ENCODE data around the gene MXD3.

DNA sequence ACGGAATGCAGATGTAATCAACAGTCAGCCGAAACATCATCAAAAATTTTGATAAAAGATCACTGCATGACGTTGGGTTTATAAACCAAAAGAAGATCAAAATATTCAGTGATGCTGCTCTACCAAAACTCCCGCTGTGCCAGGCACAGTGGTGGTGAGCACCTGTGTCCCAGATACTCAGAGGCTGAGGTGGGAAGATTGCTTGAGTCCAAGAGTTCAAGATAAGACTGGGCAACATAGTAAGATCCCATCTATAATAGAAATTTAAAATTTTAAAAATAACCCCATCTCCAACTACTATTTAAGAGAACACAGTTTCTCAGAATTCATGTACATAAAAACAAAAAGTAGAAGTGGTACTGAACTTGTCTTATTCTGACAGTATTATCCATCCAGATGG is 36.0 kb upstream of the MXD3 start:
- TF ChIP-seq, protein P1, sequence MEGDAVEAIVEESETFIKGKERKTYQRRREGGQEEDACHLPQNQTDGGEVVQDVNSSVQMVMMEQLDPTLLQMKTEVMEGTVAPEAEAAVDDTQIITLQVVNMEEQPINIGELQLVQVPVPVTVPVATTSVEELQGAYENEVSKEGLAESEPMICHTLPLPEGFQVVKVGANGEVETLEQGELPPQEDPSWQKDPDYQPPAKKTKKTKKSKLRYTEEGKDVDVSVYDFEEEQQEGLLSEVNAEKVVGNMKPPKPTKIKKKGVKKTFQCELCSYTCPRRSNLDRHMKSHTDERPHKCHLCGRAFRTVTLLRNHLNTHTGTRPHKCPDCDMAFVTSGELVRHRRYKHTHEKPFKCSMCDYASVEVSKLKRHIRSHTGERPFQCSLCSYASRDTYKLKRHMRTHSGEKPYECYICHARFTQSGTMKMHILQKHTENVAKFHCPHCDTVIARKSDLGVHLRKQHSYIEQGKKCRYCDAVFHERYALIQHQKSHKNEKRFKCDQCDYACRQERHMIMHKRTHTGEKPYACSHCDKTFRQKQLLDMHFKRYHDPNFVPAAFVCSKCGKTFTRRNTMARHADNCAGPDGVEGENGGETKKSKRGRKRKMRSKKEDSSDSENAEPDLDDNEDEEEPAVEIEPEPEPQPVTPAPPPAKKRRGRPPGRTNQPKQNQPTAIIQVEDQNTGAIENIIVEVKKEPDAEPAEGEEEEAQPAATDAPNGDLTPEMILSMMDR (IDR thresholded peaks at IDR 0.05) = no peak
- no peak for TF ChIP-seq POLR2AphosphoS5 (IDR thresholded peaks at IDR 0.05)
- no peak for TF ChIP-seq POLR2A (IDR thresholded peaks at IDR 0.05)
